Stromal cell of bone marrow (primary cell): ENCODE results near the gene TXN2.
"Not testable (repeated sequence)": the region's sequence is repeated elsewhere in the genome, so short reads cannot be mapped to it uniquely, and the experiment has no call there.

Experiments
- DNase-seq: peaks from one replicate; pipeline ENCODE4 v3.0.0-alpha.2; 2012; ENCODE audit warnings: low read depth

The TXN2 gene

GRCh38 chr22:36431977-36432376 is 49.5 kb downstream of the TXN2 start:
- DNase-seq = no peak

GRCh38 chr22:36430863-36431262 is 50.6 kb downstream of the TXN2 start:
- DNase-seq = no peak

GRCh38 chr22:36427952-36428351 is 53.5 kb downstream of the TXN2 start:
- not testable (repeated sequence) for DNase-seq

GRCh38 chr22:36425977-36426523 is 55.4 kb downstream of the TXN2 start:
- no peak for DNase-seq

- DNase-seq = no peak
Measured at GRCh38 chr22:36424901-36425579, 56.4 kb downstream of the TXN2 start.

GRCh38 chr22:36424466-36424865 is 57.0 kb downstream of the TXN2 start:
- DNase-seq = not testable (repeated sequence)

GRCh38 chr22:36423461-36424404 is 57.7 kb downstream of the TXN2 start:
- no peak for DNase-seq

- DNase-seq = no peak
Measured at GRCh38 chr22:36422287-36423014, 59.0 kb downstream of the TXN2 start.

- DNase-seq = no peak
Measured at GRCh38 chr22:36419912-36420882, 61.2 kb downstream of the TXN2 start.

GRCh38 chr22:36419177-36419911 is 62.1 kb downstream of the TXN2 start:
- no peak for DNase-seq

GRCh38 chr22:36417281-36417686 is 64.2 kb downstream of the TXN2 start:
- DNase-seq = no peak
